HCEC 1CT (cell line): ENCODE results near the gene PNMA1.
A peak's percentile ranks its signal among the peaks of the same experiment; 100 is the strongest.

Source experiments
- DNase-seq: peaks from one replicate; pipeline ENCODE4 v3.0.0-alpha.2; 2017

Gene PNMA1

GRCh38 chr14:73662487-73662943, 51.7 kb downstream of the PNMA1 start:
- peak; percentile 94 for DNase-seq

GRCh38 chr14:73661872-73662271, 52.3 kb downstream of the PNMA1 start:
- DNase-seq = peak; percentile 67
